NCI-H748 (cell line): ENCODE measurements around the gene CEMP1.

ENCODE experiments used
- DNase-seq: peaks from one replicate; lab custom pipeline; 2025; ENCODE audit not compliant: unreplicated experiment; lab: John Stamatoyannopoulos, UW

CEMP1 gene

DNA sequence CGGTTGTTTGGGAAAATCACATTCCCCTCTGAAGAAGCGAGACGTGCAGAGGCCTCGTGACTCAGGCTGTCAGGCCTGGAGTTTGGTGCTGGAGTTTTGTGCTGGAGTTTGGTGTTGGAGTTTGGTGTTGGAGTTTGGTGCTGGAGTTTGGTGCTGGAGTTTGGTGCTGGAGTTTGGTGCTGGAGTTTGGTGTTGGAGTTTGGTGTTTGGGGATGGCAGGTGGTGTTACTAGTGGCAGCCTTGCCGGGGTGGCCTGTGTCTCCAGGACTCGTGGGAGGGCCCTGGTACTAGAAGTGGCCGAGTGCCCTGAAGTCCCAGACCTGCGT is 43.7 kb downstream of the CEMP1 start:
- no peak for DNase-seq

- no peak for DNase-seq
Observed at GRCh38 chr16:2486645-2487516, 44.3 kb downstream of the CEMP1 start.

DNA sequence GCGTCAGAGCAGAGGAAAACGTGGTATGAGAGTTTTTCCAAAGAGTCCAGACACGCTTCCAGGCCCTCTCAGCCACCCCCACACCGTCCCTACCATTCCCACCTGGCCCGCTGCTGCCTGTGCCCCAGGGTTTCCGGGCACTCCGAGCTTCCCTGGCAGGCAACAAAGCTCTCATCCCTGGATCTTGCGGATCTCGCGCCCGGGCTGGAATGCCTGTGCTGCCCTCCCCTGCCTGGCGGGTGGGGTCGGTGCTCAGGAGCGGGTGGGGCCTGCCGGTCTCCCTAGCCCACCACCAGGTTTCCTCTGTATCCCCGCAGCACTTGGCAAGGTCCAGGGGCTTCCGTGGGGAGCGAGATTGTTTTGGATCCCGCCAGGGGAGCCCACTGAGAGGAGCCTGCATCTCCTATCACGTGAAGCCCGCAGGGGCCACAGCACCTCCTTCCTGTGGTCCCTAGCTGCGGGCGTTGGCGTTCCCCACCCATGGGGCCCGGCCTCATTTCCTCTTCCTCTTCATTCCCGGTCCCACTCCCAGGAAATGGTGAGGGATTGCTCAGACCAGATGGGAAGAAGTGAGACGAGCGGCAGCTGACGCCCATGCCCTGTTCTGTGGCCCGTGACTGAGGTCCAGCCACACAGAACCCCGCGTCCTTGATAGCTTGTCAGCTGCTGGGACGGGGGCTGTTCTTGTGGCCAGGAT is 45.2 kb downstream of the CEMP1 start:
- no peak for DNase-seq

- DNase-seq: no peak
Observed at GRCh38 chr16:2484898-2485508, 46.2 kb downstream of the CEMP1 start.

DNA sequence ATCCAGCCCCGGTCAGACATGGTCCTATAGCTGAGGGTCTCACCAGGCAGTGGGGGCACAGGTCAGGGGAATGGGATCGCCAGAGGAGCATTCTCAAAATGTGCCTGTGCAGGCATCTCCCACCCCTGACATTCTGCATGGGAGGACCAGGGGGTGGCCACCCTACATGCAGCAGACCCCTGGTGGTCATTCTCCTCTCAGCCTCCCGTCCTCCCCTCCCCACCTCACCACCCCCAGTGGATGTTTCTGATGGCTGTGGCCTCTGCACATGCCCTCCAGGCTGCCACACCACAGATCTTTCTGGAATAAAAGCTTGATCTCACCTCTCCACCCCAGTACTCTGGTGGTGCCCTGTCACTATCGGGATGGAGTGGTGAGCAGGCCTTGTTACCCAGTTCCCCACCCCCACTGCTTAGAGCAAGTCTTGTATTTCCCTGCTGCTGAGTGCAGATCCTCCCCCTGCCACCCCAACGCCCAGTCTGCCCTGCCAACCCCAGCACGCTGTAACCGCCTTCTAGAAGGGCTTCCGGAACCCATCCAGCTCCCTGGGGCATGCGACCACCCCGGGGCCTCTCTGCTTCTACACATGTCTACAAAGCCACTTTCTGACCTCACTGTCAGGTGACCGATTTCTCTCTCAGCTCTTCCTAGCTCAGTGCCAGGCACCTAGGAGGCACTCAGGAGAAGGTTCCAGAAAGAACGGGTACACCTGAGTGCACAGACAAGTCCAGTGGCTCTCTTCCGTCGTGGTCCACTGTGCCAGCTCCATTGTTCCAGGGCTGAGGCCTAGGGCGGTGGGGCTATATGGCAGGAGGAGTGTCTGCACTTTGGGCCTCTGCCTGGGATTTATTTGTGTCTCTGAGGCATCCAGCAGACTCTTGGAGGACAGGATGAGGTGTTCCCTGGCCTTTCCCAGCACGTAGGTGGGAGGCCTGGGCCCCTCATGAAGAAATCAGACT is 47.0 kb downstream of the CEMP1 start:
- no peak for DNase-seq

GRCh38 chr16:2482708-2483534 is 48.3 kb downstream of the CEMP1 start:
- no peak for DNase-seq

DNA sequence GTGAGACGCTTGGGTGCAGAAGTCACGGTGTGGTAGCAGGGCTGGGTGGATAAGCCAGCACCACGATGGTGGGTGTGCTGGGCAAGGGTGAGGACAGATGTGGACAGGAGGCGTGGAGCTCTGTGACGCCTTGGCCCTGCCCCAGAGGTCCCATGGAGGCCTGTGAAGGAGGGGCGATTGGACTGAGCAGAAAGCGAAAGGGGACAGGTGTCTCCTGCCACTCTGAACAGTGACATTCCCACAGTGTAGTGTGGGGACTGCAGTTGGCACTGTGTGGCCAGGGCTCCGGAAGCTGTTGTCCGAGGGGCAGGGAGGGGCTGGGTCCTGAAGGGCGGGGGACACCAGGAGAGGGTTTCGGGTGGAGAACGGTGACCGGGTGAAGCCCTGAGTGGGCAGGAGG is 49.0 kb downstream of the CEMP1 start:
- DNase-seq: no peak

- no peak for DNase-seq
Observed at GRCh38 chr16:2481676-2482075, 49.5 kb downstream of the CEMP1 start.

DNA sequence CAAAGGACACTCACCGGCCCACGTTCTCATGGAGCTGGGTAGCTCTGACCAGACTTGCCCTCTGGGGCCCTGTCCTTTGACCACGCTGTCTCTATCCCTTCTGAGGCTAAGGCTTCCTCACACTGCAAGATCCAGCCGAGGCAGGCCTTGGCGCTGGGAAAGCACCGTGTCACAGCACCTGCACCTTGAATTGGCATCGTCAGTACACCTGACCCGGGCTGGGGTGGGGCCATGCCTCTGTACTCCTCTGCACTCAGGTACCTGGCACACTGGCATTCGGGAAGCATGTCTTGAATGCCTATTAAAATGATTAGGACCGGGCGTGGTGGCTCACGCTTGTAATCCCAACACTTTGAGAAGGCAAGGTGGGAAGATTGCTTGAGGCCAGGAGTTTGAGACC is 50.3 kb downstream of the CEMP1 start:
- DNase-seq: no peak
